Peyer's patch (tissue), 4 donors: ENCODE results near the gene AP4B1. TPM values are rescaled to one million over a fixed set of nuclear protein-coding genes. Genes with fewer than 3 reads are reported as not detected.

Experiments
- DNase-seq, 3 donors: peaks; one replicate each; pipeline ENCODE4 v3.0.0-alpha.2; 2017 to 2019
- H3K27ac ChIP-seq, 4 donors: fragments of 200-600 bp; sonication (generic); one replicate each; pipeline ENCODE4 v1.5.1; 2016 to 2019
- H3K27me3 ChIP-seq, 2 donors: fragments of 200-600 bp; sonication (generic); one replicate each; pipeline ENCODE4 v1.5.1; 2019
- H3K36me3 ChIP-seq, 3 donors: fragments of 200-600 bp; sonication (generic); one replicate each; pipeline ENCODE4 v1.5.1; 2016 to 2019
- H3K4me1 ChIP-seq, 4 donors: fragments of 200-600 bp; sonication (generic); one replicate each; pipeline ENCODE4 v1.5.1; 2016 to 2019
- H3K4me3 ChIP-seq, 4 donors: fragments of 200-600 bp; sonication (generic); 1 replicate in 3 of 4; 2 replicates in 1 of 4; pipeline ENCODE4 v1.5.1; 2016 to 2019; ENCODE audit warnings: mild to moderate bottlenecking in 1 of 4
- H3K9me3 ChIP-seq, 4 donors: fragments of 200-600 bp; sonication (generic); one replicate each; pipeline ENCODE4 v1.5.1; 2016 to 2019; ENCODE audit warnings: mild to moderate bottlenecking in 1 of 4
- CTCF ChIP-seq, 6 experiments: fragments of 450-650 bp in 4 of 6; fragments of 200-600 bp in 2 of 6; sonication (generic) in 1 of 6; IDR thresholded peaks; one replicate each; pipeline ENCODE4 v1.5.1; 2017 to 2019; ENCODE audit warnings: antibody characterized with exemption in 6 of 6, mild to moderate bottlenecking in 3 of 6, moderate library complexity in 1 of 6
- POLR2A ChIP-seq, 2 donors: fragments of 450-650 bp; IDR thresholded peaks; one replicate each; pipeline ENCODE4 v1.5.1; 2017; ENCODE audit warnings: antibody characterized with exemption in 2 of 2, mild to moderate bottlenecking in 2 of 2, moderate library complexity in 2 of 2
- total RNA-seq, 4 donors: library from RNA; depleted of rRNA; stranded (reverse); fragments of >200 nt; gene quantifications; one replicate each; pipeline ENCODE4 v1.1.0, GENCODE V29; 2016

Gene AP4B1
- total RNA-seq, 4 donors from 2014 or later, result 20.8 to 45.8 (median 40.1) TPM

GRCh38 chr1:113874012-113874879 is 30.4 kb downstream of the AP4B1 start:
- TF ChIP-seq CTCF (IDR thresholded peaks at IDR 0.05), result peak in 5 of 6 experiments; percentile 7 to 52 (median 29)
- TF ChIP-seq POLR2A (IDR thresholded peaks at IDR 0.05), result no peak
- Histone ChIP-seq H3K4me1 (peaks cover 0 to 12% (median 0%) of the 10 kb centered on the region in 4 donors), H3K36me3 (peaks cover 0 to 4% (median 0%) of the 10 kb centered on the region in 3 donors), H3K27me3 (no peaks in the 10 kb centered on the region), H3K27ac (peak overlapping the region; percentile 6 to 66 (median 26)), H3K9me3 (no peaks in the 10 kb centered on the region), H3K4me3 (no peak overlapping the region)
- DNase-seq, result peak in 2 of 3 donors; percentile 40 to 59

GRCh38 chr1:113872219-113872935 is 32.2 kb downstream of the AP4B1 start:
- H3K27ac ChIP-seq, result peak overlapping the region; percentile 57 to 80 (median 79)
- peaks cover 0 to 9% (median 0%) of the 10 kb centered on the region in 3 donors for H3K36me3 ChIP-seq
- H3K4me1 ChIP-seq, result peaks cover 0 to 12% (median 0%) of the 10 kb centered on the region in 4 donors
- DNase-seq, result no peak
- no peaks in the 10 kb centered on the region for H3K27me3 ChIP-seq
- no peak overlapping the region for H3K4me3 ChIP-seq
- H3K9me3 ChIP-seq, result no peaks in the 10 kb centered on the region
- TF ChIP-seq POLR2A (IDR thresholded peaks at IDR 0.05), result no peak
- TF ChIP-seq CTCF (IDR thresholded peaks at IDR 0.05), result no peak

- H3K4me1 ChIP-seq, result peaks cover 0 to 11% (median 0%) of the 10 kb centered on the region in 4 donors
- DNase-seq, result peak in 2 of 3 donors; percentile 87 to 93
- peaks cover 0 to 9% (median 0%) of the 10 kb centered on the region in 3 donors for H3K36me3 ChIP-seq
- H3K27ac ChIP-seq, result peak within 1 kb of the TSS; percentile 57 to 80 (median 79)
- peak; percentile 37 to 67 for TF ChIP-seq POLR2A (IDR thresholded peaks at IDR 0.05)
- TF ChIP-seq CTCF (IDR thresholded peaks at IDR 0.05), result no peak
- no peaks in the 10 kb centered on the region for H3K9me3 ChIP-seq
- H3K4me3 ChIP-seq, result peak within 1 kb of the TSS; percentile 9 to 41 (median 20)
- H3K27me3 ChIP-seq, result no peaks in the 10 kb centered on the region
Observed at GRCh38 chr1:113871597-113872113, 32.9 kb downstream of the AP4B1 start, which contains the start of gene PTPN22. Gene PTPN22 (minus strand): TSS chr1:113871712.

GRCh38 chr1:113870778-113871177 is 33.8 kb downstream of the AP4B1 start:
- Histone ChIP-seq H3K36me3 (peaks cover 0 to 9% (median 0%) of the 10 kb centered on the region in 3 donors), H3K4me3 (peak overlapping the region; percentile 9 to 41 (median 20)), H3K9me3 (no peaks in the 10 kb centered on the region), H3K27me3 (no peaks in the 10 kb centered on the region), H3K4me1 (peaks cover 0 to 3% (median 0%) of the 10 kb centered on the region in 4 donors), H3K27ac (peak overlapping the region in 3 of 4 donors; percentile 57 to 80 (median 80))
- DNase-seq, result no peak
- TF ChIP-seq POLR2A (IDR thresholded peaks at IDR 0.05), result no peak
- no peak for TF ChIP-seq CTCF (IDR thresholded peaks at IDR 0.05)

- TF ChIP-seq POLR2A (IDR thresholded peaks at IDR 0.05) (no peak), CTCF (IDR thresholded peaks at IDR 0.05) (no peak)
- Histone ChIP-seq H3K27ac (no peak overlapping the region), H3K4me1 (no peaks in the 10 kb centered on the region), H3K9me3 (no peaks in the 10 kb centered on the region), H3K4me3 (no peak overlapping the region), H3K36me3 (peaks cover 0 to 9% (median 0%) of the 10 kb centered on the region in 3 donors), H3K27me3 (no peaks in the 10 kb centered on the region)
- no peak for DNase-seq
Observed at GRCh38 chr1:113868387-113869083, 36.1 kb downstream of the AP4B1 start.
